Cerebellar nuclear complex (tissue), 1 donor: ENCODE measurements around the gene SEMA4D.

Source experiments
- DNase-seq, 2 experiments: peaks; one replicate each; lab custom pipeline; 2025; lab: John Stamatoyannopoulos, UW

SEMA4D gene, protein sequence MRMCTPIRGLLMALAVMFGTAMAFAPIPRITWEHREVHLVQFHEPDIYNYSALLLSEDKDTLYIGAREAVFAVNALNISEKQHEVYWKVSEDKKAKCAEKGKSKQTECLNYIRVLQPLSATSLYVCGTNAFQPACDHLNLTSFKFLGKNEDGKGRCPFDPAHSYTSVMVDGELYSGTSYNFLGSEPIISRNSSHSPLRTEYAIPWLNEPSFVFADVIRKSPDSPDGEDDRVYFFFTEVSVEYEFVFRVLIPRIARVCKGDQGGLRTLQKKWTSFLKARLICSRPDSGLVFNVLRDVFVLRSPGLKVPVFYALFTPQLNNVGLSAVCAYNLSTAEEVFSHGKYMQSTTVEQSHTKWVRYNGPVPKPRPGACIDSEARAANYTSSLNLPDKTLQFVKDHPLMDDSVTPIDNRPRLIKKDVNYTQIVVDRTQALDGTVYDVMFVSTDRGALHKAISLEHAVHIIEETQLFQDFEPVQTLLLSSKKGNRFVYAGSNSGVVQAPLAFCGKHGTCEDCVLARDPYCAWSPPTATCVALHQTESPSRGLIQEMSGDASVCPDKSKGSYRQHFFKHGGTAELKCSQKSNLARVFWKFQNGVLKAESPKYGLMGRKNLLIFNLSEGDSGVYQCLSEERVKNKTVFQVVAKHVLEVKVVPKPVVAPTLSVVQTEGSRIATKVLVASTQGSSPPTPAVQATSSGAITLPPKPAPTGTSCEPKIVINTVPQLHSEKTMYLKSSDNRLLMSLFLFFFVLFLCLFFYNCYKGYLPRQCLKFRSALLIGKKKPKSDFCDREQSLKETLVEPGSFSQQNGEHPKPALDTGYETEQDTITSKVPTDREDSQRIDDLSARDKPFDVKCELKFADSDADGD

DNA sequence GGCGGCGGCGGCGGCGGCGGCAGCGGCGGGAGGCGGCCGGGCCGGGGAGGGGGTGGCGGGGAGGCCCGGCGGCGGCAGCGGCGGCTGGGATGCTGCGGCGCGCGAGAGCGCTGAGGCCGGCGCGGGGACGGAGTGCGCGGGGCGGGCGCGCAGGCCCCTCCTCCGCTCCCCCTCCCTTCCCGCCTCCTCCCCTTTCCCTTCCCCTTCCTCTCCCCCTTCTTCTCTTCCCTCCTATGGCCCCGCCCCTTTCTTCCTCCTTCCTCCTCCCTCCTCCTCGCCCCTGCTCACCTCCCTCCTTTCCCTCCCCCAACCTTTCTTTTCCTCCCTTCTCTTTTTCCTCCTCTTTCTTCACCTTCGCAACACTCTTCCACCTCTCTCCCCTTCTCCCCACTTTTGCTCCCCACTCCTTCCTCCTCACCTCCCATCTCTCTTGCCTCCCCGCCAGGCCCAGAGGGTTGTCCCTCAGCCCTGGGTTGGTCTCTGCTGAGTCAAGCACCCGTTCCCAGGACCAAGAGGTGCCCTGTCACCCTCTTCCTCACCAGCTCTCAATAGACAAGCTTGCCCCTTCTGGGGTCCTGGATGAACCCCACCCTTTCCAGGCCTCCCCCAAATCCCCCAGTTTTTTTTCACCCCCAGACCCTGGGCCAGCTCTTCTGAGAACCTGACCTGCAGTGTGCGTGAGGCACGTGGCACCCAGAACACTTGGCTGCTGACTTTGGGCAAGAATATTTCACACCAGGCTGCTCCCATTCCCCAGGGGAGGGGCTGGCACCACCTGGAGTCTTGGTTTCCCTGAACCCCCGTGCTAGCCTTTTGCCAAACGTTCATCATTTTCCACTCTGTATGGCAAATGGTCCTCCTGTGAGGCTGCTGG, at the start of gene SEMA4D:
Gene SEMA4D (minus strand): TSS at position 136 of the 874 bp plus-strand sequence. CDS start 92,657 bp downstream, outside the sequence.
- no peak for DNase-seq

- no peak for DNase-seq
These were observed 49.1 kb upstream of the SEMA4D start for GRCh38 chr9:89547000-89547399.

GRCh38 chr9:89544279-89544661, 46.4 kb upstream of the SEMA4D start:
- no peak for DNase-seq

- DNase-seq: no peak
These were observed 45.8 kb upstream of the SEMA4D start for GRCh38 chr9:89543621-89544278.

DNA sequence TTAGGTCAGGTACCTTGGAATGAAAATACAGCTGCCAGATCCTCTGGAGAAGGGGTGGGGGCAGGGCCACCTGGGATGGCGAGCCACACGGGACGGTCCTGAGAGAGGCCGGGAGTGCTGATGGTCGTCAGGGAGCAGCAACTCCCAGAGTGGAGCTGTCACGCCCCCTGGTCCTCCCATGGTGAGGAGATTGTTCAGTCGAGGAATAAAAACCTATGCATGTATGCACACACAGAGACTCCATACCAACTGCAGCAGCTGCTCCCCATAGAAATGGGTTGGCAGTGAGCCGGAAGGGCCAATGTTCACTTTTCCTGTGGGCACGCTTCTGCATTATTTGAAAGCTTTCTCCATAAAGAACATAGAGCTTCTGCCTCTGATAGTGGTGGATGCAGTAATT, 45.2 kb upstream of the SEMA4D start:
- no peak for DNase-seq

DNA sequence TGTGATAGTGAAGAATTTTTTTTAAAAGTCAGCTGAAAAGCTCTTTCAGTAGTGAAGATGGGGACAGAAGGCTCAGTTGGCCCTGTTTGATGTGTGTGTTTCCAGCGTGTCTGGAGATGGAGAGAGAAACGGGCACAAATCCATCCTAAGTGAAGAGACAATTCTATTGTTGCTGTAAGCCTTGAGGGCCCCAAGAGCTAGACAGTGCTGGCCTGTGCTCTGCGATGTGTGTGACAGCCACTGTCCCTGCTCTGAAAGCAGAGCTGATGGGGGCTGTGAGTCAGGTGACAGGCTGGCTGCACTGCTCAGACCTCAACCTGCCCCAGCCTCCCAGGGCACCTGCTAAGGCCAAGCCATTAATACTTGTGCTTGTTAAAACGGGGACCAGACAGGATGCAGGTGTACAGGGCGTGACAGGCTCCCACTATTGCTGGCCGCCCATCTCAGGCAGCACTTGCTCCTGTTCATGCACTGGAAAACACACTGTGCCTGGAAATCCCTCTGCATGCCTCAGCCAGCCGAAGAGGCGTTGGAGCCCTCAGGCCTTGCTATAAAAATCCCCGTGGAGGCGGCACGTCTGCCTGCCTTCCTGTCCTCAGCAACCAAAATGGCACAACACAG, 44.6 kb upstream of the SEMA4D start:
- no peak for DNase-seq

DNA sequence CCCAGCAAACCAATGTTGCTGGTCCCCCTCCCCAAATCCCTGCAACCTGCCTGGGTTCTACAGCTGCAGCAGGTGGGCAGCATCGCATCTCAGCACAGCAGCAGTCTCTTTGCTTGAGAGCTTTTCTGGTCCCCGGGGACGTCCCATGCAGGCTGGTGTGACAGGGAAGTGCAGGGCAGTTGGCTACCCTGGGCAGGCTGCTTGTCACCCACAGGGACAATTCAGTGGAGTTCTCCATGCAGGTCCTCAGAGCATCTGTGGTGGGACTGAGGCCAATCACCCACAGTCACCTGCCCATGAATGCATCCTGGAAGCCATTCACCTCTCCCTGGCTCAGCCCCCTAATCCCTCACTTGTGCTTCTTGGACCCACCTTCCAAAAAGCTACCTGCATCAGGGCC, 43.9 kb upstream of the SEMA4D start:
- no peak for DNase-seq

- DNase-seq: no peak
These were observed 41.5 kb upstream of the SEMA4D start for GRCh38 chr9:89539374-89539773.

DNA sequence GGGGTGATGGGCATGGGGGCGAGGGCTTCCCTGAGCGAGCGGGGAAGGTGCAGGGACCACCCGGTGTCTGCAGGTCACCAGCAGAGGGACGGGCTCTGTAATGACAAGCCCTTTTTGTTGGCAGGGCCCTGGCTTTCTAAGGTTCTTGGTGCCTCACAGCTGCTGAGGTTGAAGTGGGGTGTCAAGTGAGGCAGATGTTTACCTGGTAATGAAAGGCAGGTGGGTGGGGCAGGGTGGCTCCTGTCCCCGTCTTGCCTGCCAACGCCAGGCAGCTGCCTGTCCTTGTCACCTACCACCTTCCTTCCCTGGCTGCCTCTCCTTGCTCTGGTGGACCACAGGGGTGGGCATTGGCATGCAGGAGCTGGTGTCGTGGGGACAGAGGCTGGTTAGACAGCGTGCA, 41.0 kb upstream of the SEMA4D start:
- DNase-seq: no peak

- no peak for DNase-seq
These were observed 39.3 kb upstream of the SEMA4D start for GRCh38 chr9:89537166-89537565.

DNA sequence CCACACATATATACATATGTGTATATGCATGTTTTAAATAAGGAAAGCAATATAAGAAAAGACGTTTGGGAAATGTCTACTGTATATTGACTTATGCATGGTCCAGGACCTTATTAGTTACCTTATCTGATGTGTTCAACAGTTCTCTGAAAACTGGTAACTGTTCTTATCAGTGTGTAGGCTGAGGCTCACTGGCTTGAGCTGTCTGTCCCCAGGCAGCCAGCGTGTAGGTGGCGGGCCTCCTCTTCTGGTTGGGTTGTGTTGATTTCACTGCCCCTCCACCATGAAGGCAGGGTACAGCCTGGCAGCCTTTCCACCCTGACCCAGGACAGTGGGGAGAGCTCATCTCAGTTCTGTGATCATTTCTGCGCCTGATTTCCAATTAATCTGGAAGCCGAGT, 38.7 kb upstream of the SEMA4D start:
- no peak for DNase-seq

- no peak for DNase-seq
These were observed 38.2 kb upstream of the SEMA4D start for GRCh38 chr9:89536145-89536574.

GRCh38 chr9:89535461-89535860, 37.5 kb upstream of the SEMA4D start:
- no peak for DNase-seq

GRCh38 chr9:89534515-89535287, 36.8 kb upstream of the SEMA4D start:
- no peak for DNase-seq

DNA sequence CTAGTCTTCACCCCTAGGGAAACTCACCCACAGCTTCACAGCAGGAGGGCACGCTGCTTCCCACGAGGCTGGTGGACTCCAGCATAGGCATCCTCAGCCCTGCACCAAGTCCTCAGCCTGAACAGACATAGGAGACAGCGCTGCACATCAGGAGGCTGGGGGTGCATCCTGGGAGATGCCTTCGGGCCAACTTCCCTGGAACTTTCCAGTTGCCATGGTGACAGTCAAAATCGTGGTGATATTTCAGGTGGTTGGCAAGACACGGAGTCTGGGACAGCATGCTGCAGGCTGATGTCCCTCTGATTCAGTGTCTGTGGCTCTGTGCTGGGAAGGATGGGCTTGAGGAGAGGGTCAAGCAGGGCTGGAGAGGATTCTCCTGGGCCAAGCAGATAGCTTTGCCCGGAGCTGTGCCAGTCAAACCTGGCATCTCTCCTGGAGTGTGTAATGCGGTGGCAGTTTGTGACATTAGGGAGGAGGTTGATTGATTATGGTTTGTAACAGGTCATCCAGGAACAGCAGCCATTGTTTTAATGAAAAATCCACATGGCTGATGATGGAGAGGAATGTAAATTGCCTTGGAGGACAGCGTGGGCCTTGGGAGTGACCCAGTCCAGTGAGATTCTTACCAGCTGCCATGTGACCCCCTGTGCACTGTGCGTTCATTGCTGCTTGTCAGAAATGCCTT, 35.6 kb upstream of the SEMA4D start:
- DNase-seq: peak in 1 of 2 experiments; percentile 3

GRCh38 chr9:89532944-89533343, 35.0 kb upstream of the SEMA4D start:
- no peak for DNase-seq

DNA sequence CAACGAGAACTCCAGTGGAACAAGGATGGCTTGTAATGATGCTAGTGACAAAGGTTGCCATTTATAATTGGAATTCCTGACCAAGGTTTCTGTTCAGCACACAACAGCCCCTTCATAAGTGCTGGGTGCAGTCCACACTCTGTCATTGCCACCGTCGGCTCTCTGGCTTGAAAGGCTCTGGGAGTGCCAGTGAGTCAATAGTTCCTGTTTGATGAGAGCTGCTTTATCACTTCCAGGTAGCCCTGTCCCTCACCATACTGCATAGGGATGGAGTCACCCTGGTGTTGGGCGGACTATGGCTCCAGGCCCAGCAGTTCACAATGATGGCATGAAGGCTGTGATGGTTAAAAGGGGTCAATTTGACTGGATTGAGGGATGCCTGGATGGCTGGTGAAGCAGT, 34.6 kb upstream of the SEMA4D start:
- no peak for DNase-seq

DNA sequence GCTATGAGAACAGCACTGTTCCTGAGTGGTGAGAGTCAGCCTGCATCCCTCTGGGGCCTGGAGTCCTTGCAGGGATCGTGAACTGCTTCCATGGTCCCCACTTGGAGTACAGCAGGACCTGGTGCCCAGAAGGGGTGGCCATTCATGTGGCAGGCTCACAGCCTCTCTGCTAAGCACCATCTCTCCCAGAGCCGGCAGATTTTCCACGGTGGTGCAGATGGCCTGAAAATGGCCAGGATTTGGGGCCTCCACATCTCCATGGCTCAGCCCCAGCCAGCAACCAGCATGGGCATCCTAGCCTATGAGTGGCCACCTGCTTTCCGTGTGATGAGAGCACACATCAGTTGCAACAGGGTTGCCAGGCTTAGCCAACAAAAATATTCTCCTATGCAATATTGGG, 33.9 kb upstream of the SEMA4D start:
- peak in 1 of 2 experiments; percentile 17 for DNase-seq

DNA sequence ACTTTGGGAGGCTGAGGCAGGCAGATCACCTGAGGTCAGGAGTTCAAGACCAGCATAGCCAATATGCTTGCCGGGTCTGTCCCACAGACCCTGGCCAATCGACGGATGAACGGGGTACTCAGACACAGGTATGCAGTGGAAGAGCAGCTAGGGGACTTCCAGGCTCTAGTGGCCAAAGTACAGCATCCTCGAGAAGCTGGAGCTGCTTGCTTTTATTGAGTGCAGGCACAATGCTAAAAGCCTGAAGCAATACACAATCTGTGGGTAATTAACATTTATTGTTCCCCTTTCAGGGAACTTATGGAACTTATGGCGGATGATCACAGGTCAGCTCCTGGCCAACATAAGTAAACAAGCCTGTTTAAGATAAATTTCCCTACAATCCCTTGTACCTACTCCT, 32.8 kb upstream of the SEMA4D start:
- no peak for DNase-seq
